MM.1S (cell line): ENCODE data around the gene FAM83G.

Experiments
- CTCF ChIP-seq: fragments of 300-600 bp; sonication (generic); IDR thresholded peaks from 2 replicates; pipeline ENCODE4 v1.5.1; 2016; ENCODE audit warnings: antibody characterized with exemption, low read length, mixed read lengths
- EZH2 ChIP-seq: fragments of 300-600 bp; sonication (generic); optimal IDR thresholded peaks from 2 replicates; pipeline ENCODE3; 2017; ENCODE audit warnings: low read depth, mild to moderate bottlenecking, antibody characterized with exemption, low read length, mixed read lengths
- EZH2phosphoT487 ChIP-seq: fragments of 300-600 bp; sonication (generic); IDR thresholded peaks from 2 replicates; pipeline ENCODE4 v1.6.1; 2018; ENCODE audit warnings: antibody characterized with exemption, low read length

GRCh38 chr17:18996458-18996857 is 8.1 kb downstream of the FAM83G start:
- TF ChIP-seq CTCF (no peak), EZH2 (no peak), EZH2phosphoT487 (no peak)
